GM12878 (cell line): ENCODE data around the gene LRBA. TPM values are rescaled to one million over a fixed set of nuclear protein-coding genes. Genes with fewer than 3 reads are reported as not detected.

Experiments used
- ATAC-seq: fragments of 200-7000 bp; cut with Tn5 transposase; 3 replicates; pipeline ENCODE4 v1.9.1; 2020; ENCODE audit warnings: mild to moderate bottlenecking, moderate library complexity
- BruUV-seq: library from RNA; stranded (reverse); fragments of 400-500 nt; replicated peaks from 2 replicates; lab custom pipeline; 2021; lab: Mats Ljungman, UMichigan
- CTCF ChIA-PET: fragments of 300-600 bp; sonication (Branson Sonifier 250); formaldehyde crosslinking; extraction: SDS; loops from one replicate; lab custom pipeline; 2021; ENCODE audit warnings: inconsistent platforms; lab: Yijun Ruan, JAX
- POLR2A ChIA-PET: fragments of 350-600 bp; formaldehyde crosslinking; extraction: SDS; loops from one replicate; lab custom pipeline; 2021; ENCODE audit warnings: inconsistent platforms; lab: Charles Lee
- RAD21 ChIA-PET: fragments of 300-600 bp; sonication (Branson Sonifier 250); formaldehyde crosslinking; loops from one replicate; lab custom pipeline; 2023; ENCODE audit warnings: antibody characterized with exemption; ENCODE audit not compliant: unreplicated experiment; lab: Charles Lee
- SMC1A ChIA-PET: fragments of 300-600 bp; sonication (Branson Sonifier 250); formaldehyde crosslinking; loops from one replicate; lab custom pipeline; 2023; ENCODE audit not compliant: unreplicated experiment, uncharacterized antibody; lab: Charles Lee
- DNase-seq: peaks from one replicate; pipeline ENCODE4 v3.0.0-alpha.2; 2011; ENCODE audit warnings: low read depth, low spot score
- FAIRE-seq: peaks from 3 replicates; lab custom pipeline; 2011; peaks lifted over from hg19 to GRCh38; lab: Jason Lieb, UNC
- H2AFZ ChIP-seq: 2 replicates; pipeline ENCODE4 v1.6.0; 2011; ENCODE audit warnings: low read depth, low read length, control low read depth; ENCODE audit not compliant: control insufficient read depth
- H3K27ac ChIP-seq: 2 replicates; pipeline ENCODE4 v1.5.1; 2011; ENCODE audit warnings: control low read depth; ENCODE audit not compliant: control insufficient read depth, insufficient read depth
- H3K27me3 ChIP-seq, 2 experiments: replicated peaks in 1 of 2; 2 replicates each; pipeline versions ENCODE4 v1.6.0 to v1.6.1; 2011; ENCODE audit warnings: low read length in 1 of 2; ENCODE audit not compliant: control insufficient read depth in 2 of 2, insufficient read depth in 2 of 2
- H3K36me3 ChIP-seq, 2 experiments: 2 replicates each; pipeline ENCODE4 v1.5.1; 2011; ENCODE audit warnings: low read length in 1 of 2; ENCODE audit not compliant: control insufficient read depth in 2 of 2, insufficient read depth in 2 of 2
- H3K4me1 ChIP-seq: 2 replicates; pipeline ENCODE4 v1.6.1; 2011; ENCODE audit warnings: mild to moderate bottlenecking, low read length, moderate library complexity, mixed read lengths; ENCODE audit not compliant: control insufficient read depth, insufficient read depth
- H3K4me2 ChIP-seq: 2 replicates; pipeline ENCODE4 v1.6.0; 2011; ENCODE audit warnings: control low read depth; ENCODE audit not compliant: control insufficient read depth, insufficient read depth
- H3K4me3 ChIP-seq: fragments of 200-600 bp; sonication (generic); 2 replicates; pipeline ENCODE4 v1.5.1; 2016
- H3K79me2 ChIP-seq: 2 replicates; pipeline ENCODE4 v1.6.0; 2011; ENCODE audit warnings: low read length; ENCODE audit not compliant: control insufficient read depth, insufficient read depth
- H3K9ac ChIP-seq: 2 replicates; pipeline ENCODE4 v1.8.0; 2011; ENCODE audit warnings: low read length, control low read depth, mixed read lengths; ENCODE audit not compliant: control insufficient read depth, insufficient read depth
- H3K9me3 ChIP-seq: replicated peaks from 3 replicates; pipeline ENCODE4 v1.5.1; 2011; ENCODE audit warnings: mild to moderate bottlenecking, low read length; ENCODE audit not compliant: control insufficient read depth, insufficient read depth
- H4K20me1 ChIP-seq: 2 replicates; pipeline ENCODE4 v1.6.0; 2011; ENCODE audit not compliant: control insufficient read depth, insufficient read depth
- PAX8 ChIP-seq: fragments of 450-650 bp; IDR thresholded peaks from 2 replicates; pipeline ENCODE4 v1.6.1; 2017; ENCODE audit warnings: mild to moderate bottlenecking, moderate library complexity
- RUNX3 ChIP-seq: IDR thresholded peaks from 2 replicates; pipeline ENCODE4 v1.6.1; 2012; ENCODE audit warnings: low read length, inconsistent platforms
- SMARCA5 ChIP-seq: fragments of 450-650 bp; IDR thresholded peaks from 2 replicates; pipeline ENCODE4 v1.6.1; 2017; ENCODE audit warnings: mild to moderate bottlenecking
- SMC3 ChIP-seq: IDR thresholded peaks from 2 replicates; pipeline ENCODE4 v1.6.1; 2011; ENCODE audit warnings: low read length, improper control_type of control experiment, borderline replicate concordance
- WGBS: methylation state at CpG from one replicate; pipeline ENCODE4 v1.1.6; 2016; ENCODE audit warnings: low lambda C conversion rate; ENCODE audit not compliant: insufficient replicate concordance, insufficient coverage; ENCODE audit errors: missing lambda C conversion rate; 5-methylcytosine and 5-hydroxymethylcytosine counted together
- in situ Hi-C: fragments of 300-500 bp; cut with MboI; formaldehyde crosslinking; loops from 9 replicates; pipeline ENCODE4 v1.14.3; 2018; ENCODE audit warnings: mixed read lengths
- intact Hi-C: fragments of 100-400 bp; cut with micrococcal nuclease; formaldehyde crosslinking; loops from one replicate; pipeline ENCODE4 v1.14.2; 2022; ENCODE audit not compliant: unreplicated experiment
- polyA plus RNA-seq, 11 experiments: library from polyadenylated mRNA; depleted of rRNA in 4 of 11; unstranded in 6 of 11; stranded (reverse) in 5 of 11; fragments of >200 nt; fragmentation: Nextera tagmentation in 4 of 11; fragmentation: Illumina TruSeq in 1 of 11; extraction: Ambion mirVana in 4 of 11; extraction: Trizol in 1 of 11; gene quantifications; 1 replicate in 1 of 11; 2 replicates in 10 of 11; pipeline versions ENCODE4 v1.2.1 to v1.2.3, GENCODE V29; 2011 to 2016; ENCODE audit warnings: inconsistent platforms in 2 of 11, missing spikeins in 2 of 11, low read depth in 1 of 11
- total RNA-seq, 4 experiments: library from RNA; depleted of rRNA in 3 of 4; stranded (reverse); fragments of >200 nt in 3 of 4; fragmentation: Illumina TruSeq in 1 of 4; extraction: Trizol in 1 of 4; gene quantifications; 2 replicates each; pipeline versions ENCODE4 v1.2.1 to v1.2.3, GENCODE V29; 2013 to 2021

The LRBA gene
- total and polyA plus RNA-seq, 10 of the 15 experiments (the other 5 are each of a cell fraction or from before 2014, with no cell fraction given), result 20.3 to 93.4 (median 55.0) TPM

DNA sequence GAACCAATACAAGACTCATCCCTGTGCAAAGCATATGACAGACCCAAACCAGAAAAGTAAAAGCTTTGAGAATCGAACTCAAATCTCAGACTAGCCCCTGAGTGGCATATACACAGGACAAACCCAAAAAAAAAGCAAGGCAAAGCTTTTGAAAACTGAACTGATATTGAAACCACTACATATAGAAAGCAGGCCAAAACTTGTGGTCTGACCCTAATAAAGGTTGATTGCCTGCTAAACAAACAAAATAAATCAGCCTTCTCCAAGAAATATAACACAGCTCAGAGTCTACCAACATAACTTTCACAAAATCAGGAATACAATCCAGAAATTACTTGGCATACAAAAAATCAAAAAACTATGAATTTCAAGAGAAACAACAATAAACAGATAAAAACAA is 40.3 kb downstream of the LRBA start (continued):
- TF ChIP-seq SMC3, result no peak
- TF ChIP-seq, all 136 proteins: peak for 3

DNA sequence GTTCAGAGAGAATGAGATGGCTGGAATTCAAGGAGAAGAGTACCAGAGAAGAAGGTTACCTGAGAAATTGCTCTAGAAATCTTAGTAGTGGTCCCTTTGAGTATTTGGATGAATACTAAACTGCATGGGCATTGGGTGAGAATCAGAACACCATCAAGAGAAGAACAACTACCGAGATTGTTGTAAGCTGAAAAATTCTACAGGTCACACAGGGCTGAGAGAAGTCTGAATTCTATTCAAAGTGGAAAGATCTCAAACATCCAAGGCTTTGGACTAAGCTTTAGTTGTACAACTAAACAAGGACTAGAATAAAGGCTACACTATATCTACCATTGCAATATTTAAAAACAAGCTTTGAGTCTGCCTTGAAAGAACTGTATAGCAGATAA is 40.8 kb downstream of the LRBA start:
- FAIRE-seq (no peak), DNase-seq (no peak), ATAC-seq (no peak; the same call in 2 of the 3 replicates)
- WGBS, result 87% methylated on average over 1 of the region's 1 CpG
- Histone ChIP-seq H3K27ac (peak overlapping the region; percentile 2; the same call in 1 of the 2 replicates), H3K79me2 (peaks cover 64% of the 10 kb centered on the region), H3K9ac (no peak overlapping the region), H4K20me1 (no peaks in the 10 kb centered on the region), H3K36me3 (no peaks in the 10 kb centered on the region), H3K4me2 (peak overlapping the region; percentile 45), H3K4me1 (peaks cover 29% of the 10 kb centered on the region), H2AFZ (no peak overlapping the region), H3K4me3 (0 out of 2 replicates have a peak overlapping the region, but pooled peaks have one; percentile 5), H3K9me3 (no peaks in the 10 kb centered on the region; the same call in 2 of the 3 replicates), H3K27me3 (no peaks in the 10 kb centered on the region)
- intact Hi-C loops, result no loop called here
- no peak for TF ChIP-seq PAX8
- TF ChIP-seq RUNX3, result no peak
- TF ChIP-seq SMARCA5, result no peak
- no TSS peak for BruUV-seq
- in situ Hi-C loops, result no loop called here
- RAD21 ChIA-PET, result interaction anchor here (0.6 to 1.3 kb wide), 5 partner anchors 12 to 143 kb away, joined by 3 to 8 read pairs (median 5); no protein-coding TSS in a partner anchor
- POLR2A ChIA-PET, result interaction anchor here (0.6 to 1.3 kb wide), 3 partner anchors 9 to 103 kb away, joined by 3 to 8 read pairs (median 4); no protein-coding TSS in a partner anchor
- CTCF ChIA-PET, result interaction anchor here (1.1 to 1.9 kb wide), 5 partner anchors 13 to 107 kb away, joined by 3 to 19 read pairs (median 3); no protein-coding TSS in a partner anchor
- SMC1A ChIA-PET, result interaction anchor here (1.0 to 6.3 kb wide), 7 partner anchors 9 to 55 kb away, joined by 3 to 61 read pairs (median 6); partner anchors contain the start of gene LRBA
